K562 (cell line): ENCODE data around the gene GINS2.

ENCODE experiments used
- CBX8 ChIP-seq: fragments of 200-600 bp; sonication (generic); IDR thresholded peaks from 2 replicates; pipeline ENCODE4 v1.6.1; 2012; ENCODE audit warnings: borderline replicate concordance, mixed run types, low read depth, mild to moderate bottlenecking, moderate library complexity, mixed read lengths, low read length, control low read depth, inconsistent platforms; ENCODE audit not compliant: poor library complexity, severe bottlenecking; ENCODE audit errors: extremely low read depth
- ELK1 ChIP-seq: sonication (generic); formaldehyde crosslinking; IDR thresholded peaks from 2 replicates; pipeline ENCODE4 v1.8.1; 2022; ENCODE audit warnings: missing genetic modification reagents
- MTA1 ChIP-seq: fragments of 450-650 bp; IDR thresholded peaks from 2 replicates; pipeline ENCODE4 v1.6.1; 2017; ENCODE audit warnings: borderline replicate concordance
- RAD21 ChIP-seq, 2 experiments: fragments of 250-450 bp in 1 of 2; fragments of 450-650 bp in 1 of 2; sonication (Bioruptor Pico) in 1 of 2; formaldehyde crosslinking in 1 of 2; IDR thresholded peaks in 1 of 2; conservative IDR thresholded peaks in 1 of 2; 2 replicates each; pipeline versions ENCODE4 v1.4.0 to v1.8.0; 2020 to 2022; ENCODE audit warnings: mild to moderate bottlenecking in 2 of 2, moderate library complexity in 1 of 2
- ZNF197 ChIP-seq: fragments of 200-800 bp; sonication (Bioruptor generic); IDR thresholded peaks from 2 replicates; pipeline ENCODE4 v1.6.1; 2016; ENCODE audit warnings: low read depth, missing genetic modification characterization, missing compliant biosample characterization
- ZNF274 ChIP-seq: IDR thresholded peaks from 2 replicates; pipeline ENCODE4 v1.6.1; 2011; ENCODE audit warnings: low read depth, mild to moderate bottlenecking, low read length, moderate library complexity, borderline replicate concordance
- TF ChIP-seq, protein P1 (sequence below): fragments of 450-650 bp; IDR thresholded peaks from 2 replicates; pipeline ENCODE4 v1.6.1; 2016; ENCODE audit warnings: low read depth, mild to moderate bottlenecking, moderate library complexity

DNA sequence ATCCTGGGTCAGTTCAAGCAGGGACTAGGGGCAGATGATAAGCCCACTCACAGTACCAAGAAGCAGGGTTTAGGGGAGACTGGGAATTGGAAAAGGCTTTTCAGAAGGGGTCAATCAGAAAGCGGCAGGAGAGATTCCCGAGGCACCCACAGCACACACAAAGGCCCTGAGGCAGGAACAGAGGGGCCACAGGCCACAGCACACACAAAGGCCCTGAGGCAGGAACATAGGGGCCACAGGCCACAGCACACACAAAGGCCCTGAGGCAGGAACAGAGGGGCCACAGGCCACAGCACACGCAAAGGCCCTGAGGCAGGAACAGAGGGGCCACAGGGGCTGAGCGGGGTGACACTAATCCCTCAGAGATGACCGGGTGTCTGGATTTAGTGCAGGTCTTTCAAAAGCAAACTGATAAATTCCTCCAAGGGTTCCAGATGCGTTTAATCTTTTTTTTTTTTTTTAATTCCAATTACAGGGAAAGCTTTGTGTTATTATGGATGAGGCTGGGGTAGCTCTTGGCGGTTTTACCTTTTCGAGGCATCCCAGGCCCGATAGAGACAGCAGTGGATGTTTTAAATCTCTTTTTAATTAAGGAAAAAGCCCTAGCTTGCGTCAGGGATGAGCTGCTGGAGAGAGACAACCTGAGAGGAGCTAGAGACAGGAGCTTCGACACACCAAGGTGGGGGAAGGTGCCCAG, 31.0 kb upstream of the GINS2 start:
- TF ChIP-seq MTA1: no peak
- no peak for TF ChIP-seq ZNF274
- TF ChIP-seq, protein P1, sequence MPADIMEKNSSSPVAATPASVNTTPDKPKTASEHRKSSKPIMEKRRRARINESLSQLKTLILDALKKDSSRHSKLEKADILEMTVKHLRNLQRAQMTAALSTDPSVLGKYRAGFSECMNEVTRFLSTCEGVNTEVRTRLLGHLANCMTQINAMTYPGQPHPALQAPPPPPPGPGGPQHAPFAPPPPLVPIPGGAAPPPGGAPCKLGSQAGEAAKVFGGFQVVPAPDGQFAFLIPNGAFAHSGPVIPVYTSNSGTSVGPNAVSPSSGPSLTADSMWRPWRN: no peak
- TF ChIP-seq ELK1 (CRISPR knock-in tag): no peak
- no peak for TF ChIP-seq ZNF197
- no peak for TF ChIP-seq RAD21 (CRISPR knock-in tag; conservative IDR thresholded peaks at IDR 0.05 in 1 of 2, IDR thresholded peaks at IDR 0.05 in 1 of 2)
- TF ChIP-seq CBX8: no peak
